Esophagus muscularis mucosa (tissue), 3 donors: Measurements from ENCODE around the gene KCNIP3.

ENCODE experiments used
- CTCF ChIP-seq, 3 experiments: fragments of 200-600 bp in 2 of 3; fragments of 450-650 bp in 1 of 3; sonication (generic) in 2 of 3; IDR thresholded peaks; one replicate each; pipeline ENCODE4 v1.5.1; 2017 to 2019; ENCODE audit warnings: antibody characterized with exemption in 3 of 3, mild to moderate bottlenecking in 2 of 3, moderate library complexity in 1 of 3
- EP300 ChIP-seq: sonication (generic); formaldehyde crosslinking; IDR thresholded peaks from one replicate; pipeline ENCODE4 v1.6.1; 2017; ENCODE audit warnings: antibody characterized with exemption

GRCh38 chr2:95391641-95392310 lies 94.6 kb downstream of the KCNIP3 start:
- TF ChIP-seq CTCF (IDR thresholded peaks at IDR 0.05) (no peak), EP300 (no peak)
